Measurements from ENCODE around the gene MFAP3. TPM values are rescaled to one million over a fixed set of nuclear protein-coding genes. Genes with fewer than 3 reads are reported as not detected.

Gene MFAP3
- total and polyA plus RNA-seq, 8 donors = 33.6 to 44.0 (median 36.6) TPM

DNA sequence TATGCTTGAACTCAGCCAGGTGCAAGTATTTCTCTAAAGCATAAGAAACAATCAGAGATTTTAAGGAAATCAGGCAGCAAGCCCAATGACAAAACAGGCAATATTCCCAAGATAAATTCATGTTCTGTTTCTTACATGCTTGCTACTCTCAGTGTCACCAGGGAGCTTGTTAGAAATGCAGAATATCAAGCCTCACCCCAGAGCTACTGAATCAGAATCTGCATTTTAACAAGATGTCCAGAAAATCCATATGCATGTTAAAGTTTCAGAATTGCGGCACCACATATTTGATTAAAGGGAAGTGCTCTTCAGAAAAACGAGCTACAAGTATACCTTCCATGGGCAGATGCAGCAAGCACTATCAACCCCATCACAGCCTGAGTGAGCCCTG lies 54.4 kb downstream of the MFAP3 start:
- no peak for DNase-seq
- intact Hi-C loops (cut with DNase I) = no loop called here
- Histone ChIP-seq H3K36me3 (no peaks in the 10 kb centered on the region), H3K9me3 (no peaks in the 10 kb centered on the region), H3K4me1 (peaks cover 0 to 4% of the 10 kb centered on the region in 2 donors), H3K27ac (no peak overlapping the region), H3K27me3 (no peaks in the 10 kb centered on the region), H3K4me3 (no peak overlapping the region)
- TF ChIP-seq, protein P1, sequence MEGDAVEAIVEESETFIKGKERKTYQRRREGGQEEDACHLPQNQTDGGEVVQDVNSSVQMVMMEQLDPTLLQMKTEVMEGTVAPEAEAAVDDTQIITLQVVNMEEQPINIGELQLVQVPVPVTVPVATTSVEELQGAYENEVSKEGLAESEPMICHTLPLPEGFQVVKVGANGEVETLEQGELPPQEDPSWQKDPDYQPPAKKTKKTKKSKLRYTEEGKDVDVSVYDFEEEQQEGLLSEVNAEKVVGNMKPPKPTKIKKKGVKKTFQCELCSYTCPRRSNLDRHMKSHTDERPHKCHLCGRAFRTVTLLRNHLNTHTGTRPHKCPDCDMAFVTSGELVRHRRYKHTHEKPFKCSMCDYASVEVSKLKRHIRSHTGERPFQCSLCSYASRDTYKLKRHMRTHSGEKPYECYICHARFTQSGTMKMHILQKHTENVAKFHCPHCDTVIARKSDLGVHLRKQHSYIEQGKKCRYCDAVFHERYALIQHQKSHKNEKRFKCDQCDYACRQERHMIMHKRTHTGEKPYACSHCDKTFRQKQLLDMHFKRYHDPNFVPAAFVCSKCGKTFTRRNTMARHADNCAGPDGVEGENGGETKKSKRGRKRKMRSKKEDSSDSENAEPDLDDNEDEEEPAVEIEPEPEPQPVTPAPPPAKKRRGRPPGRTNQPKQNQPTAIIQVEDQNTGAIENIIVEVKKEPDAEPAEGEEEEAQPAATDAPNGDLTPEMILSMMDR (IDR thresholded peaks at IDR 0.05) = no peak
- no peak for ATAC-seq

DNA sequence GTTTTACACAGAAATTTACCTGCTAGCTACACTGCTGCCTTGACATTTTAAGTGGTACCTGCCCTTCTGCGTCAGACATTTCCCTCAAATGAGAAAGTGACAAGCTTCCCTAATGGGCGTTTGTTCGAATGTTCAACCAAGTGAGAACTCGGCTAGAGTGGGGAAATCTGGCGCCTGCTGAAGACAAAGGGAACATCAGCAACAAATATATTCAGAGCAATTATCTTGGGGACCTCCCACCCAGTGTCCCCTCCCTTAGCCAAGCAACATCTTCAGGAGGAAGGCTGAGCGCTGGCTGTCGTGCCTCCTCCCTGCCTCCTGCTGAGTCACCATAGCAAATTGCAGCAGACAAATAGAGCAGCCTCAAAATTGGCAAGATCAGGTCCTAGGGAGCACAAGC lies 57.1 kb downstream of the MFAP3 start:
- intact Hi-C loops (cut with DNase I) = no loop called here

GRCh38 chr5:154097031-154097430 lies 58.3 kb downstream of the MFAP3 start:
- no peak overlapping the region for H3K4me3 ChIP-seq
- intact Hi-C loops (cut with DNase I) = no loop called here
- DNase-seq (peak in 1 of 4 donors; percentile 21), ATAC-seq (peak; percentile 31)
- no peaks in the 10 kb centered on the region for H3K36me3 ChIP-seq
- H3K4me1 ChIP-seq = peaks cover 0 to 4% of the 10 kb centered on the region in 2 donors
- TF ChIP-seq, protein P1 (IDR thresholded peaks at IDR 0.05) = no peak
- no peaks in the 10 kb centered on the region for H3K27me3 ChIP-seq
- no peaks in the 10 kb centered on the region for H3K9me3 ChIP-seq
- no peak overlapping the region for H3K27ac ChIP-seq

More for the DNA sequence above, 57.1 kb downstream of the MFAP3 start:
- Histone ChIP-seq H3K36me3 (no peaks in the 10 kb centered on the region), H3K4me1 (peaks cover 0 to 4% of the 10 kb centered on the region in 2 donors), H3K9me3 (no peaks in the 10 kb centered on the region), H3K4me3 (no peak overlapping the region), H3K27ac (no peak overlapping the region), H3K27me3 (no peaks in the 10 kb centered on the region)
- TF ChIP-seq, protein P1 (IDR thresholded peaks at IDR 0.05) = no peak
- ATAC-seq (no peak), DNase-seq (no peak)

DNA sequence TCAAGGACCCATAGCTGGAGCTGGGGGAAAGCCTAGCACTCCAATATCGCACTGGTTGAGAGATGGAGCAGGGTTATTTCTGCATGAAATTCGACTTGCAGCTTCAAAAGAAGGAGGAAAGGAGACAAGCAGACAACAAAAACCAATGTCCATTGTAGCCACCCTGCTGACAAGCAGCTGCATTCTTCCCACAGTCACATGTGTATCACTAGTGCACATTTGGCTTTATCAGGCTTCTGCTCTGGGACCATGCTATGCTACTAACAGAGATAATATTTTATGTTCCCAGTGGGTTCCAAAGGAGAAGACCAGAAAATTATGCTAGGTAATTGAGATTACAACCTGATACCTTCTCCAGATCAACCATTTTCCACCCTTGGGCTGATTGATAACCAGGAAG lies 59.7 kb downstream of the MFAP3 start:
- Histone ChIP-seq H3K4me1 (no peaks in the 10 kb centered on the region), H3K27ac (no peak overlapping the region), H3K27me3 (no peaks in the 10 kb centered on the region), H3K36me3 (no peaks in the 10 kb centered on the region), H3K9me3 (no peaks in the 10 kb centered on the region), H3K4me3 (no peak overlapping the region)
- DNase-seq (no peak), ATAC-seq (no peak)
- TF ChIP-seq, protein P1 (IDR thresholded peaks at IDR 0.05) = no peak
- intact Hi-C loops (cut with DNase I) = no loop called here

- Histone ChIP-seq H3K4me3 (no peak overlapping the region), H3K27me3 (no peaks in the 10 kb centered on the region), H3K36me3 (no peaks in the 10 kb centered on the region), H3K9me3 (no peaks in the 10 kb centered on the region), H3K4me1 (no peaks in the 10 kb centered on the region), H3K27ac (no peak overlapping the region)
- intact Hi-C loops (cut with DNase I) = no loop called here
- DNase-seq (no peak), ATAC-seq (no peak)
- TF ChIP-seq, protein P1 (IDR thresholded peaks at IDR 0.05) = no peak
Observed at GRCh38 chr5:154101184-154101583, 62.4 kb downstream of the MFAP3 start.

All from left lung (tissue), 10 donors.